EH (cell line): Measurements from ENCODE around the gene KPRP.
A peak's percentile ranks its signal among the peaks of the same experiment; 100 is the strongest.

ENCODE experiments used
- DNase-seq: peaks from one replicate; pipeline ENCODE4 v3.0.0-alpha.2; 2015; ENCODE audit warnings: low read depth

Gene KPRP

DNA sequence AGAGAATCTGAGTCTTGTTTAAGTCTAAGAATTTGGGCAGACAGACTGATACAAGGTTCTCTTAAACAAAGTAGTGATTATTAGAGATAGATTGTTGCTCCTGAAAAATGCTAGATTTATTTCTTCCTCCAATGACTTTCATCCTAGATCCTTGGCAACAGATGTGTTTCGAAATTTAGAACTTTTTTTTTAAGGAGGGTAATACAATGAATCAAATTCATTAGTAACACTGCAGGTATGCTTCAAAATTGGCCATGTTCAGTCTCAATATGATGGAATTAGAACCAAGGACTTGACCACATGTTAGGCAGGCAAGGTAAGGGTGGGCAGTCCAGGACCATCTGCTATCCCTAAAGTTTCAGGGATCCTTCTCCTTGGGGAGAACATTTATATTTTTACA lies 12.6 kb downstream of the KPRP start:
- DNase-seq, result no peak

DNA sequence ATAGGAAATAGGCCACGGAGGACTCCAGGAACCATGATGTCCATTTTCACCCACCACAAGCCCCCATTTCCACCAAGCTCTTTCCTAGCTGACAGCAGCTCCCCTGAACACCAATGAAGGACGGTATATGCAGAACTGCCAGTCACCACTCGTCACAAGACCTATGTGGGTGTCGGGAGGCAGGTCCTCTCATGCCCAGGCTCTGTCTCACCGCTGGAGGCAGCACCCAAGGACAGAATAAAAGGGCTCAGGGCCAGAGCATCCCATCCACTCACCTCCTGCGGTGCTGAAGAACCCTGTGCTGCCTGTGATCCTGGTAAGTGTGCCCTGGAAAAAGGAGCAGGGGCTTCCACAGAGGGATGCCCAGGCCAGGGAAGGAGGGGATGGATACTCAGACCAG lies 17.1 kb downstream of the KPRP start, which contains the start of gene LCE1F:
Gene LCE1F, plus strand, starts transcription at position 266 of the 400 bp plus-strand sequence. CDS start 1,232 bp downstream, outside the sequence.
- no peak for DNase-seq

DNA sequence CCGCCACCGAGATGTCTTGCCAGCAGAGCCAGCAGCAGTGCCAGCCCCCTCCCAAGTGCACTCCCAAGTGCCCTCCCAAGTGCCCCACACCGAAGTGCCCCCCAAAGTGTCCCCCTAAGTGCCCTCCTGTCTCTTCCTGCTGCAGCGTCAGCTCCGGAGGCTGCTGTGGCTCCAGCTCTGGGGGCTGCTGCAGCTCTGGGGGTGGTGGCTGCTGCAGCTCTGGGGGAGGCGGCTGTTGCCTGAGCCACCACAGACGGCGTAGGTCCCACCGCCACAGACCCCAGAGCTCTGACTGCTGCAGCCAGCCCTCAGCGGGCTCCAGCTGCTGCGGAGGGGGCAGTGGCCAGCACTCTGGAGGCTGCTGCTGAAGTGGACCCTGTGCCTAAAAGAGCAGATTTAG lies 18.5 kb downstream of the KPRP start:
- no peak for DNase-seq

DNA sequence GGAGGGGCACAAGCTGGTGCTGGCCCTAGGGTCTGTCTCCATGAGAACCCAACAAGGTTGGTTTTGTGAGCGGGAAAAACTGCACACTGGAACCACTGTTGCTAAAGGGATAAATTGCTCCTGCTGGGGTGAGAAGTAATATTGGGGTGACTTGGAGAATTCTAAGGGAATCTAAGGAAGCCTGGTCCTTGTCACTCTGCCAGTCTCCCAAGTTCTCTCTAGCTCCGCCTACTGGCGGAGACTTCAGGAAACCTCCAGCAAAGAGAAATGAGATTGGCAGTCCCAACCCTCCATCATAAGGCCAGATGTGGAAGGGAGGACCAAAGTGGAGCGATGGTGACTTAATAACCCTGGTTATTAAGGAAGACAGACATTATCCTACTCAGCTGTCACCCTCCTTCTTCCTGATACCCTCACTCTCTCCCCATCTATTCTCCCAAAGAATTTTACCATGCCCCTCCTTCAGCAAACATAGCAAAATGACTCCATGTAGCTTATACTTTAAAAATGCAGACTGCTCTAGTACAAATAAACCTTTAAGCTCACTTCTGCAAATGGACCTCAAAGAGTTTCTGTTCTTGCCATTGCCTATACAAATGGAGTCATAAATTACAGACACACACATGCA lies 19.8 kb downstream of the KPRP start:
- DNase-seq, result peak; percentile 13

DNA sequence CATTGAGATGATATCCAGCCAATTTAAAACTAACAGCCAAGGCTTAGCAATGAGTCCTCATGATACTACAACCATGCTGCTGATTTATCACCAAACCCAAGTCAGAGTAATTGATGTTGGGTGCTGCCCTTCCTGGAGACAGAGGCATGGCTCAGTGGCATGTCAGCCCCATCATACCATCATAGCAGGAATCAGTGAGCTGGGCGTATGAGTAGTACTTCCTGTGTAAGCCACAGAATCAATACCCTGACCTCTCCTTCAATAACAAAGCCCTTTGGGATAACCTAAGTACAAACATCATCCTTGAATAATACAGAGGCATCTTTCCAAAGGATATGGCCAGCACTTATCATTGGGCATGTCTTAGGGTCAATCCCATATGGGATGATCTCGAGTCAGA lies 25.3 kb downstream of the KPRP start:
- no peak for DNase-seq

DNA sequence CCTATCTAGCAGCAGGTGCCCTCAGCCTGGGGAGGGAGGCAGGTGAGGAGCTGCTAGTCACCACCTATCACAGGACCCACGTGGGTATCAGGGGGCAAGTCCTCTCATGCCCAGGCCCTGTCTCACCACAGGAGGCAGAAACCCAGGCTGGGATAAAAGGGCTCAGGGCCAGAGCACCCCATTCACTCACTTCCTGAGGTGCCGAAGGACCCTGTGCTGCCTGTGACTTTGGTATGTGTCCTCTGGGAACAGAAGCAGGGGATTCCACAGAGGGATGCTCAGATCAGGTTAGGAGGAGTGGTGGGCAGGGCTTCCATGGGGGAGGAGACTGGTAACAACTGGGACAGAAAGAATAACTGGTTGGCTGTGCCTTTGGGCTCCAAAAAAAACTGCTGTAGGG lies 28.3 kb downstream of the KPRP start, which contains the start of gene LCE1E:
Gene LCE1E, plus strand, starts transcription at position 181 of the 400 bp plus-strand sequence. CDS start 1,043 bp downstream, outside the sequence.
- no peak for DNase-seq

DNA sequence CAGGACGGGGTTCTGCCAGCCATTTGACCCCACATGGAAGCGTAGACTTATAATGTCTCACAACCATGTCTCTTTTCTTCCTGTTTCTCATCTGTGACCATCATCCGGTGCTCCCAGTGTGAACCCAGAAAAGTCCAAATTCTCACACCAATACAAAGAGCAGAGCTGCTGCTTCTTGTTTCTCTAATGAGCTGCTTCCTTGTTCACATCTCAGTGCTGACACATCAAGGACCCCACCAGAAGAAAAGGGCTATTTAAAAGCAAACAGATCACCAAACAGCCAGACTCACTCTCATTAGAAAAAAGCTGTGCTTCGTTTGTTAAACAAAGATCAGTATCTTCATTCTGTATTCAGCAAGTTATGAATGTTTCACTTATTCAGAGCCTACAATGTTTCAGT lies 37.9 kb downstream of the KPRP start:
- no peak for DNase-seq

DNA sequence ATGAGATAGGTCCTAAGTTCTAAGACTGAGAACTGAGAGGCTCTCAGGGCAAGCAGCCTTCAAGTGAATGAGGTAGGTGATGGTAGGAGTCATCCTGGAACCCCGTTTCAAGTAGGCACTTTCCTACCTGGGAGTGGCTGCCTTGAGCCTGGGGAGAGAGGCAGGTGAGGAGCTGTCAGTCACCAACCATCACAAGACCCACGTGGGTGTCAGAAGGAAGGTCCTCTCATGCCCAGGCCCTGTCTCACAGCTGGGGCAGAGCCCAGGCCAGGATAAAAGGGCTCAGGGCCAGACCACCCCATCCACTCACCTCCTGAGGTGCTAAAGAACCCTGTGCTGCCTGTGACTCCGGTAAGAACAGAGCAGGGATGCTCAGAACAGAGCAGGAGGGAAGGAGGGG lies 38.6 kb downstream of the KPRP start, which contains the start of gene LCE1D:
Gene LCE1D, plus strand, starts transcription at position 301 of the 400 bp plus-strand sequence. CDS start 1,074 bp downstream, outside the sequence.
- DNase-seq, result no peak

DNA sequence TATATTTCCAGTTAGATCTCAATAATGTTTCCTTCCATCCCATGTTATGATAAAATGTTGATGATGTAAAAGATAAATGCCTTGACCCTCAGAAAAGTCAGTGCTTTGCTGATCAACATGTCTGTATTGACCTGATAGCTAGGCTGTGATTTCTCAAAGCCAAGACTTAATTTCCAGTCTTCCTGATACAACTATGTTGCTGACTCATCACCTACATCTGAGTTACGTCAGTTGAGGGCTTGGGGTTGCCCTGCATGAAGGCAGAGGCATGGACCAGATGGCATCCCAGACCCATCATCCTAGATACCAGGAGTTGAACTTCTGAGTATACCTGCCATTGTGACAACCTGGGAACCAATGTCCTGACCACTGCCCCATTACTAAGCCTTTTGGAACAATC lies 43.5 kb downstream of the KPRP start:
- DNase-seq, result no peak

DNA sequence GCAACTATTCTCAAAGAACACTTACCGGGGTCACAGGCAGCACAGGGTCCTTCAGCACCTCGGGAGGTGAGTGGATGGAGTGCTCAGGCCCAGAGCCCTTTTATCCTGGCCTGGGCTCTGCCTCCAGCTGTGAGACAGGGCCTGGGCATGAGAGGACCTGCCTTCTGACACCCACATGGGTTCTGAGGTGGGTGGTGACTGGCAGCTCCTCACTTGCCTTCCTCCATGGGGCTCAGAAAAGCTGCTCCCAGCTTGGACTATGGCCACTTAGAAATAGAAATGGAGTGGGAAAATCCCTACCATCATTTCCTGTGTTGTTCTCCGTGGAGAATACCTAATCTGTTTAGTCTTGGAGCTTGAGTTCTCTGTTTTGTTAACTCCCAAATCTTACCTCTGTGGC lies 48.8 kb downstream of the KPRP start, which contains the start of gene LCE1C:
Gene LCE1C, minus strand, starts transcription at position 76 of the 400 bp plus-strand sequence. CDS start 1,173 bp downstream, outside the sequence.
- DNase-seq, result no peak

DNA sequence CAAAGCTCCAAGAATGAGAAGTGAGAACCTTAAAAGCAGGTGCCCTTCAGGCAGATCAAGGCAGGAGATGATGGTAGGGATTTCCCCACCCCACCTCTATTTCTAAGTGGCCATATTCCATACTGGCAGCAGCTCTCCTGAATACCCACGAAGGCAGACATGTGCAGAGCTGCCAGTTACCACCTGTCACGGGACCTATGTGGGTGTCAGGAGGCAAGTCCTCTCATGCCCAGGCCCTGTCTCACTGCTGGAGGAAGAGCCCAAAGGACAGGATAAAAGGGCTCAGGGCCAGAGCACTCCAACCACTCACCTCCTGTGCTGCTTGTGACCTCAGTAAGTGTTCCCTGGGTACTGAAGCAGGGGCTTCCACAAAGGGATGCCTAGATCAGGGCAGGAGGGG lies 53.2 kb downstream of the KPRP start:
- no peak for DNase-seq
